ENCODE data around the gene RAI1. TPM values are rescaled to one million over a fixed set of nuclear protein-coding genes. Genes with fewer than 3 reads are reported as not detected.
A peak's percentile ranks its signal among the peaks of the same experiment; 100 is the strongest.

RAI1 gene
- polyA plus RNA-seq, 4 donors = 21.8 to 32.4 (median 23.6) TPM

DNA sequence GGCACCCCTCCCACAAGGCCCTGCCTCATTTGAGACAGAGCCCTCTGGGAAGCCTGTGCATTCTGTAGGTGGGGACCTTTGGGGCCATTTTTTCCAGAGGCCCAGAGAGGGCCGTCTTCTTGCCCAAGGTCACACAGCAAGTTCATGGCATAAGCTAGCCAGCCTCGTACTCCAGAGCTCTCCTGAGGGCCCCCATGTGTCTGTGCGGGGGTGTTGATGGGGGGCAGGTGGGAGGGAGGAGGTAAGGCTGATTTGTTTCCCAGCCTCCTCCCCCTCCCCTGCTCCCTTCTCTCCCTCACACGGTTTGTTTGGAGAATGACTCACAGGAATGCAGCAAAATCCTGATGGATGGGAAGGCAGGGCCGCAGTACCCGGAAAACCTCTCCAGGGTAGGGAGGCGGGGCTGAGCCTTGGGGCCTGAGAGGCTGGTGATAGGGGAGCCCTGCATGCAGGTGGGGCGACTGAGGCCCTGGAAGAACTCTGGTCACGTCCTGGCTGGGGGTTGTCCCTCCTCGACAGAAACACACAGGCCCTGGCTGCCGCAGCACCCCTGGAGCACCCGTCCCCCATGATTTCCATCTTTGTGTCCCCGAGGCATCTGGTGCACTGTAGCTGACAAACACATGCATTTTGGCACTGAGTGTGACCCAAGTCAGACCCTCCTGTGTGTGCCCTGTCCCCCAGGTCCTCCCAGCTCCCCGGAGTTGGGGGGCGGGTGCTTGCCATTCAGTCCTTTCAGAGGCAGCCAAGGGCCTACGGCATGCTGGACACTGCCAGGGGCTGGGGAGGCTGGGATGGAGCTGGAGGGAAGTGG is 29.7 kb downstream of the RAI1 start:
- peak in 1 of 4 donors; percentile 73 for DNase-seq (ENCODE audit: low read depth in 4 of 4, low spot score in 3 of 4)

- DNase-seq (ENCODE audit: low read depth in 4 of 4, low spot score in 3 of 4) = no peak
These were observed 30.4 kb downstream of the RAI1 start for GRCh38 chr17:17711641-17712162.

DNA sequence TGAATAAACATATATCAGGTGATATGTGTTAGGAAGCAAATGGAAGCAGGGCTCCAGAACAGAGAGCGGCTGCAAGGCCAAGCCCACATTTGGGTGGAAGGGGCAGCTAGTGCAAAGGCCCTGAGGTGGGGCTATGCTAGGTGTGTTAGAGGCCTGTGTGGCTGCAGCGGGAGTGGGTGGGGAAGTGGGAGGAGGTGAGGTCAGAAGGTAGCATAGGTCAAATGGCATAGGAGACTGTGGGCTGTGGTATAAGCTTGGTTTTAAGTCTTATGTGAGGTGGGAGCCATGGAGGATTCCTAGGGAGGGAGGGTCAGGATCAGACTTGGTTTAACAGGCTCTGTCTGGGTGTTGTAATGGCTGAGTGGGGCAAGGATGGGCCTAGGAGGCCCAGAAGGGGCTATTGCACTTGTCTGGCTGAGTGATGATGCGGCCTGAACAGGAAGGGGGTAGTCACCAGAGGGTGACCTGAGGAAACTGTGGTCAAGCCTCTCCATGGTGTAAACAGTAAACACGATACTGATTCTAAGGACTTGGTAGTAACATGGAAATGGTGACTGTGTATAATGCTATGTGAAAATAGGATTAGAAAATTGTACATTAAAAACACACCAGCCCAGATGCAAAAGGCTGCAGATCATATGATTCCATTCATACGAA is 31.1 kb downstream of the RAI1 start:
- DNase-seq (ENCODE audit: low read depth in 4 of 4, low spot score in 3 of 4) = no peak

DNA sequence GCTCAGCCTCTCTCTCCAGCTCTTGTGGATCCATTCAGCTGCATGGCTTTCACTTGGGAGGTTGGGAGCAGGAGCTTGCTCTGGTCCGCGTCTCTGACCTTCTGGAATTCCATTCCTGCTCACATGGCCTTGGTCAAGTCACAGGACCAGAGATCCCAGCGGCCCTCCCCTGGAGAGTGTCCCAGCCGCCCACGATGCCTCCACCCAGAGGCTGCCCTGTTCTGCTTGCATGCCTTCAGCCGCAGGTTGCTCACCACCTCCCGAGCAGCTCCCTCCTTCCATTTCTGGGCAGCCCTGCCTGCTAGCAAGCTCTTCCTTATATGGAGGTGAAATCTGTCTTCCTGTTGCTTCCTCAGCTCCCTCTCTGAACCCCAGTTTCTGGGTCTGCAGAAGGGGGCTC is 32.6 kb downstream of the RAI1 start:
- DNase-seq (ENCODE audit: low read depth in 4 of 4, low spot score in 3 of 4) = no peak

DNA sequence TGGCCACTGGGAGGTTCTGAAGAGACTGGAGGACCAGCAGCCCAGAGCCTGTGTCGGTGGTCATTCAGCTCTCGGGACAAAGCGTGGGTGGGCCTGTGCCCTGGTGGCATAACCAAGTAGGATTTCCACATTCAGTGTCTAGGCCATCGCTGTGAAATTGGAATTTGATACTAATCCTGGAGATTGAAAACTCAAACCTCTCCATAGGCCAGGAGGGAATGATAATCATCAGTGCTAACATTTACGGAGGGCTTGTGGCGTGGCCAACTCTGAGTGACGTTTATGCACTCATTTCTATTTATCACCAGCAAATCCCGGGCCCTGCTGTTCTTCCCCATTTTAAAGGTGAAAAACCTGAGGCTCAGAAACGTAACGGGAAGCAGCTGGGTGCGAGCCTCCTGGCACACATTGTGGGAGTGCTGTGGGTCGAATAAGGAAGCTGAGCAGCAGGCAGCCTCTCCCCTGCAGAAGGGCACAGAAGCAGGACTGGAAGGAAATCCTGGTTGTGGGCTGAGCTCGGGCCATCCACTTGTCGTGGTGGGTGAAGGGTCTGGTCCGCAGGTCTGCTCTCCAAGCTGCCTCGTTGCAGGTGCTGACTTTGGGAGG is 33.1 kb downstream of the RAI1 start:
- DNase-seq (ENCODE audit: low read depth in 4 of 4, low spot score in 3 of 4) = no peak

DNA sequence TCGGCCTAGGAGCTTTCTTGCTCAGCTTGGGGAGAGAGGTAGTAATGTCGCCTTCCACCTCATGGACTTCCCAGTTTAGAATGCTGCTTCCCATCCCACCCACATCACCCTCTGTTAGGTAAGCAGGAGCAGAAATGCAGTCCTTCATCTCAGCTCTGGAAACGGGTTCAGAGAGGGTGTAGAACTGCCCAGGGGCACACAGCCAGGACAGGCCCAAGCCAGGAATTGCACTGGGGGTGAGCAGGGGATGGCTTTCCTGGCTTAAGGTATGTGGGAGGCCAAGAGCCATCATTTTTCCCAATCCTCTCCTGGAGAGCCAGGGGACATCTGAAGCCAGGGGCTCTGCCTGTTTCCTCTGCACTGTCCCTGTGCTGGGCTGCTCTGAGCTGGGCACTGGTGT is 33.6 kb downstream of the RAI1 start:
- no peak for DNase-seq (ENCODE audit: low read depth in 4 of 4, low spot score in 3 of 4)

GRCh38 chr17:17716837-17717523 is 35.7 kb downstream of the RAI1 start:
- DNase-seq (ENCODE audit: low read depth in 4 of 4, low spot score in 3 of 4) = no peak

GRCh38 chr17:17718251-17718650 is 37.0 kb downstream of the RAI1 start:
- no peak for DNase-seq (ENCODE audit: low read depth in 4 of 4, low spot score in 3 of 4)

DNA sequence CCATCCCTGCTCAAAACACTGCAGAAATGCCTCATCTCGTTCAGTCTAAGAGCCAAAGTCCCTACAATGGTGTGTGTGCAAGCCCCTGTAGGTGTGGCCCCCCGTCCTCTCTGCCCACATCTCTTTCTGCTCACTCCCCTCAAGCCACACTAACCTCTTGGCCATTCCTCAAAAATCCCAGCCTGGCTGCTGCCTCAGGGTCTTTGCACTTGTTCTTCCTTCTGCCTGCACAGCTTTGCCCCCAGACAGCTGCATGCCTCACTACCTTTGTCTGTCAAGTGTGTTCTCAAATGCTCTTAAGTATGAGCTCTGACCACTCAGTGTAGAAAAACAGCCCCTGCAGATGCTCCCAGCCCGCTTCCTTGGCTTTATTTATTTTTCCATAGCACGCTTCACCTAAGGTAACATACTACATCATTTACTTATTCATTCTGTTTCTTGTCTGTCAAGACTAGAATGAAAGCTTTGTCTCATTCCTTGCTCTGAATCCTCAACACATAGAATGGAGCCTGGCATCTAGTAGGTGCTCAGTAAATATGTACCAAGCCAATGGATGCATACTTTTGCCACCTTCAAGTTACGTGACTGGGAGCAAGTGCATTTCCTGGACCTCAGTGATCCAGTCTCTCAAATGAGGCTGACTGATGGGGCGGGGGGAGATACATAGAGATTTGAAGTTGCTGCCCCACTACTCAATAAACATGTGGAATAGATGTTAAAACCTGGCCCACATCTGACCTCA is 38.1 kb downstream of the RAI1 start:
- DNase-seq (ENCODE audit: low read depth in 4 of 4, low spot score in 3 of 4) = no peak

DNA sequence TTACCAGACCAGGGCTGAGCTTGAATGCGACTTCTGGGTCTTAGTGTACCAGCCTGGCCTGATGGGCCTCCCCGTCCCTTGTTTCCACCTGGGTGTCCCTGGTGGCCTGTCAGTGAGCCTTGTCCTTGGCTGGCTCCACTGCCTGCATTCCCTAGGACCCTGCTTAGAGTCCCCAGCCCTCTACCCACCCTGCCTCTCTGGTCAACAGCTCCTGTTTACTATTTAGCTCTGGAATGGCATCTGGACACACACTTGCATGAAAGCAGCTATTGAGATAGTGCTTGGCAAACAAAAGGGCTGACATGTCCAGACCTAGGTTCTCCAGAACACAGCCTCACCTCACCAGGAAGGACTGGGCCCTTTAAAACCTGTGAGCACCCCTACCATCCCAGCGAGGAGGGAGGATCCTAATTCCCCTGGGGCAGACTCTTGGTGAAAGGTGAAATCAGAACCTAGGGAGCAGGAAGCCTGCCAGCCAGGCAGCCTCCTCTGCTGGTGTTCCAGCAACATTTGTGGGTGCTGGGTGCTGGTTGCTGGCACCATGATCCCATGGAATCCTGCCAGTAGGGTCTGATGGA is 38.8 kb downstream of the RAI1 start:
- no peak for DNase-seq (ENCODE audit: low read depth in 4 of 4, low spot score in 3 of 4)

DNA sequence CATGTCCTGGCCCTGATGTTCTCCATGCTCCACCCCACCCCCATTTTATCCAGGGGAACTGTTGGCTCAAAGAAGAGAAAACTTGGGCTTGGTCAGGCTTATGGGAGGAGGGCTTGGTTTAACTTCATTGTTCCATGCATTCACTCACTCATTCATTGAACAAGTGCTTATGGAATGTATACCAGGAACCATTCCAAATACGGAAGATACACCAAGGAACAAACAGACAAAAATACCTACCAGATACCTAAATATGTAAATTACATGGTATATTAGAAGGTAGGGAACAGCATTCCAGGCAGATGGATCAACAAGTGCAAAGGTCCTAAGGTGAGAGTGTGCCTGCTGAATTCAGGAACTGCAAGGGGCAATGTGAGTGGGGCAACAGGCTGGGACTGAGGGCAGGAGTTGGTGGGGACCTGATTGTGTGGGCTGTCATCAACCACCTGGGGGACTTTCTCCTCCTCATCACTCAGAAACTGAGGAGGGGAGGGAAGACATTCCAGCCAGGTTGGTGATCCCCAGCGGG is 39.9 kb downstream of the RAI1 start:
- DNase-seq (ENCODE audit: low read depth in 4 of 4, low spot score in 3 of 4) = no peak

DNA sequence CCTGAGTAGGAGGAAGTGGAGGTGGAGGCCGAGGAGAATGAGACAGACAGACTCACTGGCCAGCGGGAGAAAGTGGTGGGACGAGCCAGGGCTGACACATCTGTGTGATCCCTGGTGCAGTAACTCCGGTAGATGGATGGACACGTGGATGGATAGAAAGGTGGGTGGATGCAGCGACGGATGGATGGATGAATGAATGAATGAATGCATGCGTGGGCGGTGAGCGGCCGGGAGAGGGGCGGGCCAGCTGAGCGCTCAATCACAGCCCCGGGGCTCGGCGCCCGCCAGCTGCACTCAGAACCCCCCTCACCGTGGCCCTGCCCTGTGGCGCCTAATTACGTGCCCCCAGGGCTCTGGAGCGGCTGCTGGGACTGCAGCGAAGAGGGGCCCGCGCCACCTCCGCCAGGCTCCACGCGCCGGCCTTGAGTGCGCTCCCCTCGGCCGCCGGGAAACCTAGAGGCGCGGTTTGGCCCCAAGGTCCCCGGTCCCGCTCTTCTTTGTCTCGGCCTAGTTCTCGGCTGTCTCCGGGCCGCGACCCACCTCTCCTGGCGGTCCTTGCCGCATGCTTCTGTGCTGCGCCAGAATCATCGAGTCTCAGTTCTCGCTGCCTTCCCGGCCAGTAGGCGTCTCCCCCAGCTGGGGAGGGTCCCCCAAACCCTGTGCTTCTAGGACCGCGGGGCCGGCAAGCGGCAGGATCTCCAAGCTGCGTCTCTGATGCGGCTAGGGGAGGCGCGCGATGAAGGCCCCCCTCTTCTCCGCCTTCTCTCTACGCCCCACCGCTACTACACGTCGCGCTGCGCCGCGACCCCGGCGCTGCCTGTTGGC is 41.0 kb downstream of the RAI1 start:
- no peak for DNase-seq (ENCODE audit: low read depth in 4 of 4, low spot score in 3 of 4)

DNA sequence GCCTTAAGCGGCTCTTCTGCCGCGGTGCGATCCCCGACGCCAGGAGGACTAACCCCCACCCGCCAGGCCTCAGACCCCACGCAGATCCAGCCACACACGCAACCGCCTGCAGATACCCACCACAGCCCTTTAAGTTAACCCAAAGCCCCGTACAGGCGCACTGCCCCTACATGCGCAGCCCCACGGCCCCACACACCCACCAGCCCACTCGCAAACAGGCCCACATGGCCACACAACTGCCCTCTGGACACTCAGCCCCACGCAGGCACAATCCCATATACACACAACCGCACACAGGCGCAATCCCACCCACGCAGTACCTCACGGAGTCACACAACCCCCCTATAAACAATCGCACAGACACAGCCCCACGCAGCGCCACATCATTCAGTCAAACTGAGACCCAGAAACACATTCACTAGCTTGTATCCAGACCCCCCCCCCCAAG is 41.7 kb downstream of the RAI1 start:
- DNase-seq (ENCODE audit: low read depth in 4 of 4, low spot score in 3 of 4) = no peak

- DNase-seq (ENCODE audit: low read depth in 4 of 4, low spot score in 3 of 4) = peak in 2 of 4 donors; percentile 60 to 62
These were observed 42.4 kb downstream of the RAI1 start for GRCh38 chr17:17723354-17724261.

GRCh38 chr17:17724307-17725010 is 43.2 kb downstream of the RAI1 start:
- DNase-seq (ENCODE audit: low read depth in 4 of 4, low spot score in 3 of 4) = no peak

DNA sequence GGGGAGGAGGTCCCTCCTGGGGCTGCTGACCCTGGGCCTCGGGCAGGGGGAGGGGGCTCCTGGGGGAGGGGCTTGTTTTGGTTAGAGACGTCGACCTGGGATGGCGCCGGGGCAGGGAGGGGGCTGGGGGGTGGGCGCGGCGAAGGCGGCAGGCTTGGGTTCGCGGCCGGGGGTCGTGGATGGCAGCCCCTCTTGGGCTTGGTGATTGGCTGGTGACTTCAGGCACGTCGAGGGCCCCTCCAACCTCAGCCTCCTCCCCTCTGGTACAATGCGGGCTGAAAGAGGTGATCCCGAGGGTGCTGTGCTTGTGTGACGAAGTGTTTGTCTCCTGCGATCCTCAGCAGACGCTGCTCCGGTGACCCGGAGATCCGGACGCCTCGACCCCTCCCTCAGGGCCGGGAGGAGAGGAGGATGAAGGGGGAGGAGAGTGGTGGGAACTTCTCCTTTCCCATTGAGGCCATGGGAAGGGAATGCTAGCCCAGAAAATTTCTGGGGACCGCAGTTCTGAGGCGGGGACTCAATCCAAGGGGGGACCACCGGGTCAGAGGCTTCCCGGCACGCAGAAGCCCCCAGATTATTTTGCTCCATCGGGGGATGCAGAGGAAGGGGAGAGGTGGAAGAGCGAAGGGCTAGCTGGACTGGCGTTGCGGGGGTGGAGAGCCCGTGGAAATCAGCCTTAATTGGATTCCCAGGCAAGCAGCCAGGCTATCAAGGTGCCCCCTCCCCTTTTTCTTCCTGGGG is 43.9 kb downstream of the RAI1 start:
- no peak for DNase-seq (ENCODE audit: low read depth in 4 of 4, low spot score in 3 of 4)

Data from right renal pelvis (tissue), 4 donors.